ENCODE results near the gene PSMC3.
"Not testable (repeated sequence)": the region's sequence is repeated elsewhere in the genome, so short reads cannot be mapped to it uniquely, and the experiment has no call there.

The PSMC3 gene

GRCh38 chr11:47426062-47426956 lies at the start of gene PSMC3:
PSMC3 (minus strand) TSS chr11:47426439; CDS start chr11:47426279, 160 bp downstream.
- FAIRE-seq, result peak; percentile 91

GRCh38 chr11:47470671-47471070 lies 44.4 kb upstream of the PSMC3 start:
- no peak for FAIRE-seq

DNA sequence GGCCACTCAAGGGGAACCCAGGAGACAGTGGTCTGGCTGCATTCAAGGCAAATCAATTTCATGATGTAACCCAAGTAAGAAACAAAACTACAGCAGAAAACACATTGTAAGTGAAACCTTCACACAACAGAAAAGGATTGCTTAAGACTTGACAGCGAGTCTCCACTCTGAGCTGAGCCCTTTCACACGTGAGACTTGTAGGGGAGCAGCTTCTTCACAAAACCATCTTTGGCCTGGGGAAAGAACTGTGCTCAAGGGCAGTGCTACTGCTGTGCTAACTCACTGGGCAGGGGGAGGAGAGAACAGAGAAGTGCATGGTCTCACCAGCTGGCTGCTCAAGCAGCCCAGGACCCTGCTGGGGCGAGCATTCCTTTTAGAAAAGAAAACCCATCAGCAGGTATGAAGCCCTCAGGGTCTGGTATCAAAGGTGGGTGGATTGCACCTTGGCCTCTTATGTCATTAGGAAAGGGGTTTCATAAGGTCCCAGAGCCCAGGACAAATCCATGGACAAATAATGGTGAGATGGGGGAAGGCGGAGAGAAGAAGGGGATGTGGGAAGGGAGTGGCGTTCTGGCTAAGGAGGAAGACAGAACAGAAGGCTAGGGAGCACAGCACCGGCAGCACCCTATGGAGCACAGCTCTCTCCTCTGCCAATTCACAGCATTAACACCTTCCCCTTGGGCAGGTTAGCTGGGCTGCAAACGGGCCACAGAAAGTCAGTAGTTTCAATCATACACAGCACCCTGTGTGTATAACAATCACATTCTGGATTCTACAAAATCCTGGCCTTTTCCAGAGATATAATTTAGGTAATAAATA lies 43.3 kb upstream of the PSMC3 start:
- FAIRE-seq, result no peak

DNA sequence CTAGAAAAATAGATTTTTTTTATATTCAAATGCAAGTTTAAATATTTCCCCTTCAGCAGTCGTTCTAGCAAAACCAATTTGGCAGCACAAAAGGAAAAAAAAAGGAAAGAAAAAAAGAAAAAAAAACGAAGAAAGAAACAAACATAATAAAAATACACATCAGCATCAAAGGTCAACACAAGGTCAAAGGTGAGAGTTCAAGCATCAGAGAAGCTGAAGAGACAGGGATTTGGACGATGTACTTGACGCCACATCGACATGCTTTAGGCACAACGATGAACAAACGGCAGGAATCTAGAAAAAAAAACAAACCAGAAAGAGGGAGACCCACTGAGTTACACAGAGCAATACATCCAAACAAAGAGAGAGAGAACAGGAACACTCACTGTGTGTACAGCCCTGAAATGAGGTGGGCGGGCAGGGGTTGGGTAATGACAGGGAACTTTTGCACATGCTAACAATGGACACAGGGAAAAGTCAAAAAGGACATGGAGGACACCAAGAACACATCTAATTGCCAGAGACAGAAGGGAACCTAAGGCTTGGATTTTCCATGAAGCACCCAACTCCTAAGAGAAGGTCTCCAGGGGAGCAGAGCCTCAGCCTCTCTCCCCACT lies 42.5 kb upstream of the PSMC3 start:
- no peak for FAIRE-seq

- no peak for FAIRE-seq
These were observed 41.1 kb upstream of the PSMC3 start for GRCh38 chr11:47467357-47467756.

- FAIRE-seq, result no peak
These were observed 40.5 kb upstream of the PSMC3 start for GRCh38 chr11:47466701-47467250.

- FAIRE-seq, result no peak
These were observed 40.0 kb upstream of the PSMC3 start for GRCh38 chr11:47466201-47466600.

DNA sequence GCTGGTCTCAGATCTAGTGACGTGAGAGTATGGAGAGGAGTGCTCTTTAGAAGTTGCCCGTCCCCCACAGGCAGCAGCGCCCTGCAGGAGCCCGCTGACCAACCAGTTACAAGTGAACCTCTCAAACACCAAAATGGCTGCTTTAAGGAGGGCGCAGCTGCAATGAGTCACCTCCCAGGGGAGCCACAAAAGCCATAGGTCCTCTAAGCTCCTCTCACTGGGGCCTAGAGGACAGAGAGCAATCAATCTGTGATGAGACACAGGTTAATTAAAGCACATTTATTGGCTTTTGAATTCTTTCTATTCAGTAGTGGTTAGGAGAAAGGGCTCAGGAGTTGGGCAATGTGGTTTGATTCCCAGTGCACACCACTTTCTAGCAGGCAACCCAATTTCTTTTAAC lies 38.2 kb upstream of the PSMC3 start:
- FAIRE-seq, result no peak

DNA sequence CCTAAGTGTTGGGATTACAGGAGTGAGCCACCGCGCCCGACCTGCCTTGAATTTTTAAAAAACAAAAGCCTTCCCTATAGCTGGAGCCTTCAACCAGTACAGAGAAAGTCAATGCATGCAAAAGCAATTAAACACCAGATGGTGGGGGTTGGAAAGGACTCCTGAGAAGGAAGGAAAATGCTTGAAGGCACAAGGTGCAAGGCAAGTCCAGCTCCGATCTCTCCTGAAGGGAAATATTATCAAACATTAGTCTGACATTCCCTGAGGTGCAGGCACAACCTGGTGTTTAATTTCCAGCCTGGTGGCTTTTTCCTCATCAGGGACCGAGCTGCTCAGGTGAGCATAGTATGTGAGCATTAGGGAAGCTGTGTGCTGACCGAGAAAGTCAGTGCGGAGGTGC lies 35.6 kb upstream of the PSMC3 start:
- FAIRE-seq, result no peak

- no peak for FAIRE-seq
These were observed 34.5 kb upstream of the PSMC3 start for GRCh38 chr11:47460571-47461235.

- not testable (repeated sequence) for FAIRE-seq
These were observed 28.0 kb upstream of the PSMC3 start for GRCh38 chr11:47454258-47454671.

DNA sequence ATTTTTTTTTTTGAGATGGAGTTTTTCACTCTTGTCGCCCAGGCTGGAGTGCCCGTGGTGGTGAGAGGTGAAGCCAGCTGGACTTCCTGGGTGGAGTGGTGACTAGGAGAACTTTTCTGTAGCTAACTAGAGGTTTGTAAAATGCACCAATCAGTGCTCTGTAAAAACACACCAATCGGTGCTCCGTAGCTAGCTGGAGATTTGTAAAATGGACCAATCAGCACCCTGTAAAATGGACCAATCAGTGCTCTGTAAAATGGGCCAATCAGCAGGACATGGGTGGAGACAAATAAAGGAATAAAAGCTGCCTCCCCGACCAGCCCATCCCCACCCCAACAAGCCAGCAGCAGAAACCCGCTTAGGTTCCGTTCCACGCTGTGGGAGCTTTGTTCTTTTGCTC lies 27.1 kb upstream of the PSMC3 start:
- FAIRE-seq, result no peak

DNA sequence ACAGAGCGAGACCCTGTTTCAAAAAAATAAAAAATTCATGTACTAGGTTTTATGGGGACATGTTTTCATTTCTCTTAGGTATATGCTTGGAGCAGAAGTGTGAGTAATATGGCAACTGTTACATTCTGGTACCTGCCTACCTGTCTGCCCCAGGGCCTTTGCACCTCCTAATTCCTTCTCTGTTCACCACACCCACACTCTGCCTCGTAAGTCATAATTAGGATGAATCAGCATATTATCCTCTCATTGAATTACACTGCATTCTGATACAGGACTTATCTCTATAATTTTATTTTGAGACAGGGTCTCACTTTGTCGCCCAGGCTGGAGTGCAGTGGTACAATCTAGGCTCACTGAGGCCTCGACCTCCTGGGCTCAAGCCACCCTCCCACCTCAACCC lies 25.8 kb upstream of the PSMC3 start:
- FAIRE-seq, result no peak

GRCh38 chr11:47451436-47451835 lies 25.2 kb upstream of the PSMC3 start:
- no peak for FAIRE-seq

DNA sequence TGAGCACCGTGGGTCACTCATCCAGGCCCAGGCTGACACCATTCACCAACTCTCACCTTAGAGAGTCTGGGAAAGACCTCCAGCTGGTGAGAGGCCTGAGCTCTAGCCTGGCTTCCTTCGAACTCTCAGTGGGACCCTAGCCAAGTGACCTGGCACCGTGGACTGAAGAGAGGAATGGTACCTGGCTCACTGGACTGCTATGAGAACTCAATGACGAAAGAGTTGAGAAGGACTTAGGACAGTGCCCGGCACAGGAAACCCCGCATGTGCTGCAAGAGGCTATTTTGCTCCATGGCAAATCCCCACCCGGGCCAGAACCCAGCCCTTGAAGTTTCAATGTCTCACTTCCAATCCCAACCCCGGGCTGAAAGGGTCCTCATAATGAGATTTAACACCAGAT lies 23.3 kb upstream of the PSMC3 start:
- no peak for FAIRE-seq

DNA sequence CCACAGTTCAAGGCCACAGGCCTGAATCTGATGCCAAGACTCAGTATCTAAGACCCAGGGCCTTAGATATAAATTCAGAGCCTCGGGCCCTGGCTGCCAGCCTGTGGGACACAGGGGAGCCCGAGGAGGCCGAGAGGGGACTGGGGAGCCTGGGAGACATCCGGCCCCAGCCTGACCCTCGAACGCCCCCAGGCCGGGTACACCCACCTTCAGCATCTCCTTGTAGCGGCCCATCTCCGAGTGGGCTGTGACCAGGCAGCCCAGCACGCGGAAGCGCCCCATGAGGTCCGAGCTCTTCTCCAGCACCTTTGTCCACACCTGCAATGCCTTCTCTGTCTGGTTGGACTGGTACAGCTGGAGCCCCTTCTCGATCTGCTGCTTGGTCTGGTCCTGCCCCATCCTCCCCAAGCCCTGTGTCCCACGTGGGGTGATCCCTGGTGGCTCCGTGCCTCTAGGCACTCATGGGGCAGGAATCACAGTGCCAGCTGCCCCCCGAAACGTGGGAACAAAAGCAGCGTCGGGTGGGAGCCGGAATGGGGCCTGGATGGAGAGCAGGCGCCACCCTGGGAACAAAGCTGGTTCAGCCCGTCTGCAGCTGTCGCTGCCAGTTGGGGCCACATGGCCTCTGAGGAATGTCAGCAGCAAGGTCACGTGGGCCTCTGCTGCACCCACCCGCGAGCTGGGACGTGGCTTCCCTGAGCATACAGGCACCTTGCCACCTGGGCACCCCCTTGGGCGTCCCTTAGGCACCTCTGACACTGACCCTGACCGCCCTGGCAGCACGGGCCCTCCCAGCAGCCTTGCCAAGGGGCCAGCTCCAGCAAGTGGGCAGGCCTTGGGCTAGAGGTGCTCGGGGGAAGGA lies 22.6 kb upstream of the PSMC3 start, which contains the start of gene RAPSN:
Gene RAPSN, minus strand, starts transcription at position 571 of the 862 bp plus-strand sequence. Its CDS starts 172 bp downstream, at position 399.
- FAIRE-seq, result no peak

DNA sequence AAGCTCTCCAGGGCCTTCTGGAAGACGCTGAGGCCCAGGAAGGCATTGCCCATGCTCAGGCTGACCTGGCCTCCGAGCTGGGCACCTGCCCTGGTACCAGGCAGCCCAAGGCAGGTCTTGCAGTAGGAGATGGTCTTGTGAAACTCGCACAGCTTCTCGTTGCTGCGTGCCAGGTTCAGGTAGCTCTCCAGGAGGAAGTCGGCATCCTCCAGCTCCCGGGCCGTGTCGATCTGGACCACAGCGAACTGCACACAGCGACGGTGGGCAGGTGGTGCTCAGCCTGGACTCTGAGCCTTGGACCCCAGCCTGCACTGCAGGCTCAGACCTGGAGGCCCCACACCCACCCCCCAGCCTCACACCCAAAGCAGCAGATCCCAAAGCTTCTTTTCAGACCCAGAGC lies 21.7 kb upstream of the PSMC3 start:
- FAIRE-seq, result no peak

DNA sequence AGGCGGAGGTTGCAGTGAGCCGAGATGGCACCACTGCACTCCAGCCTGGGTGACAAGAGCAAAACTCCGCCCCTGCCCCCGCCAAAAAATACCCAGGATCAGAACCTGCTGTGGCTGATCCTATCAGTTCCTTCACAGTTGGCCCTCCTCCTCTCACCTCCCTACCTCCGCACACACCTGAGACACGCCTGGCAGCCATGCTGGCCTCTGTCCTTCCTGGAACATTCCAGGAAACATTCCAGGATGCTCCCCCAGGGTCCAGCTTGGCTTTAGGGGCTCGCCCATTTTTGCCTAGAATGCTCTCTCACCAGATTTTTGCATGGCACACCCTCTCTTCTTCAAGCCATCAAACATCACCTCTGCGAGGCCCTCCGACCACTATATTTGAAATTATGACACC lies 20.6 kb upstream of the PSMC3 start:
- FAIRE-seq, result no peak

DNA sequence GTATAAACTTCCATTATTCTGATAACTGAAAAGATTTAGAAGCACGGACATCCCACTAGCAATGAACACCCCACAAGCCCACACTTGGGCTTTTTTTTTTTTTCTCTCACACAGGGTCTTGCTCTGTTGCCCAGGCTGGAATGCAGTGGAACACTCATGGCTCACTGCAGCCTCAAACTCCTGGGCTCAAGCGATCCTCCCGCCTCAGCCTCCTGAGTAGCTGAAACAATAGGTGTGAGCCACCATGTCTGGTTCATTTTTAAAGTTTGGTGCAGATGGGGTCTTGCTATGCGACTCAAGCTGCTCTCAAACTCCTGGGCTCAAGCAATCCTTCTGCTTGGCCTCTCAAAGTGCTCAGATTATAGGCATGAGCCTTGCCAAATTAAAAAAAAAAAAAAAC lies 19.6 kb upstream of the PSMC3 start:
- FAIRE-seq, result no peak

GRCh38 chr11:47443817-47444216 lies 17.6 kb upstream of the PSMC3 start:
- no peak for FAIRE-seq

- no peak for FAIRE-seq
These were observed 16.9 kb upstream of the PSMC3 start for GRCh38 chr11:47443028-47443700.

Measured in TTC549 (cell line).